Left ventricle myocardium inferior (tissue), 1 donor: ENCODE measurements around the gene TAF4B. TPM values are rescaled to one million over a fixed set of nuclear protein-coding genes. Genes with fewer than 3 reads are reported as not detected.

ENCODE experiments used
- DNase-seq: peaks from one replicate; pipeline ENCODE4 v3.0.0-alpha.2; 2020
- H3K27ac ChIP-seq: fragments of 200-600 bp; replicated peaks from 2 replicates; pipeline ENCODE4 v1.8.0; 2021
- H3K27me3 ChIP-seq: fragments of 200-600 bp; 2 replicates; pipeline ENCODE4 v1.8.0; 2021; ENCODE audit warnings: low read depth
- H3K36me3 ChIP-seq: fragments of 200-600 bp; 2 replicates; pipeline ENCODE4 v1.8.0; 2021
- H3K4me1 ChIP-seq: fragments of 200-600 bp; 2 replicates; pipeline ENCODE4 v1.8.0; 2021
- H3K4me3 ChIP-seq: fragments of 200-600 bp; 2 replicates; pipeline ENCODE4 v1.8.0; 2021; ENCODE audit warnings: mild to moderate bottlenecking, moderate library complexity
- H3K9me3 ChIP-seq: fragments of 200-600 bp; replicated peaks from 2 replicates; pipeline ENCODE4 v1.8.0; 2021
- intact Hi-C: fragments of 100-400 bp; cut with micrococcal nuclease; formaldehyde crosslinking; loops from one replicate; pipeline ENCODE4 v1.11.0; 2022
- total RNA-seq: library from RNA; stranded (reverse); fragmentation: NEBNext Ultra II Directional; extraction: Animal tissue kit (Norgen Biotek cat#: 25700); gene quantifications from one replicate; pipeline ENCODE4 v1.2.1, GENCODE V29; 2021
- TF ChIP-seq, protein P1 (sequence below): fragments of 200-600 bp; IDR thresholded peaks from 2 replicates; pipeline ENCODE4 v1.8.0; 2021; ENCODE audit warnings: antibody characterized with exemption, mild to moderate bottlenecking, borderline replicate concordance
- donor health status: DM: no; HTN: yes; CAD: no; lungs with severe emphysema.

Gene TAF4B
- total RNA-seq, 1 donor from 2014 or later = 1.1 TPM

DNA sequence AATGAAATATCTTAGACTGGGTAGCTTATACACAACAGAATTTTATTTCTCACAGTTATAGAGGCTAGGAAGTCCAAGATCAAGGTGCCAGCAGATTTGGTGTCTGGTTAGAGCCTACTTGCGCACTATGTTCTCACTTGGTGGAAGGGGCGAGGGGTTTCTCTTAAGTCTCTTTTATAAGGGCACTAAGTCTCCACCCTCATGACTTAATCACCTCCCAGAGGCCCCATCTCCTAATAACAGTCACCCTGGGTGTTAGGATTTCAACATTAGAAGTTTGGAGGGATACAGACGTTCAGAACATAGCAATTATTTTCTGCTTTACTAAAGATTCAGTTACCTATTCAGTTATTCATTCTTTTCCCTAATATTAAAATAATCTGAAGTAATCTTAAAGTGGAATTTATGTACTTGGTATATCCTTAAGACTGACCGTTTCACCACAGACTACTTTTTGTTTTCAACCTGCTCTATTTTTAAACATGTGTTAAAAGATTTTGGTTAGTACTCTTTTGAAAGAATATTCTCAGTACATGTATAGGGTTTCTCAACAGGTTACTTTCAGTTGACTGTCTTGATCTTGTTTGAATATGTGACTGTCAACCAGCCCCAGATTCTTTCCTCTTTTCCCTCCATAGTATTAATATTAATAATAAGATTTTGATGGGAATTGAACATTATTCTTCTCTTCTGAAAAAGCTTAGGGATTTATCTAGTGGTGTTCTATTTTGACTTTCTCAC is 130.0 kb downstream of the TAF4B start:
- intact Hi-C loops = no loop called here
- TF ChIP-seq, protein P1, sequence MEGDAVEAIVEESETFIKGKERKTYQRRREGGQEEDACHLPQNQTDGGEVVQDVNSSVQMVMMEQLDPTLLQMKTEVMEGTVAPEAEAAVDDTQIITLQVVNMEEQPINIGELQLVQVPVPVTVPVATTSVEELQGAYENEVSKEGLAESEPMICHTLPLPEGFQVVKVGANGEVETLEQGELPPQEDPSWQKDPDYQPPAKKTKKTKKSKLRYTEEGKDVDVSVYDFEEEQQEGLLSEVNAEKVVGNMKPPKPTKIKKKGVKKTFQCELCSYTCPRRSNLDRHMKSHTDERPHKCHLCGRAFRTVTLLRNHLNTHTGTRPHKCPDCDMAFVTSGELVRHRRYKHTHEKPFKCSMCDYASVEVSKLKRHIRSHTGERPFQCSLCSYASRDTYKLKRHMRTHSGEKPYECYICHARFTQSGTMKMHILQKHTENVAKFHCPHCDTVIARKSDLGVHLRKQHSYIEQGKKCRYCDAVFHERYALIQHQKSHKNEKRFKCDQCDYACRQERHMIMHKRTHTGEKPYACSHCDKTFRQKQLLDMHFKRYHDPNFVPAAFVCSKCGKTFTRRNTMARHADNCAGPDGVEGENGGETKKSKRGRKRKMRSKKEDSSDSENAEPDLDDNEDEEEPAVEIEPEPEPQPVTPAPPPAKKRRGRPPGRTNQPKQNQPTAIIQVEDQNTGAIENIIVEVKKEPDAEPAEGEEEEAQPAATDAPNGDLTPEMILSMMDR = no peak
- H3K36me3 ChIP-seq = peaks cover 7% of the 10 kb centered on the region
- H3K9me3 ChIP-seq = no peaks in the 10 kb centered on the region
- no peak for DNase-seq
- no peaks in the 10 kb centered on the region for H3K4me1 ChIP-seq
- H3K27me3 ChIP-seq = no peaks in the 10 kb centered on the region
- no peak overlapping the region for H3K27ac ChIP-seq
- H3K4me3 ChIP-seq = no peak overlapping the region

DNA sequence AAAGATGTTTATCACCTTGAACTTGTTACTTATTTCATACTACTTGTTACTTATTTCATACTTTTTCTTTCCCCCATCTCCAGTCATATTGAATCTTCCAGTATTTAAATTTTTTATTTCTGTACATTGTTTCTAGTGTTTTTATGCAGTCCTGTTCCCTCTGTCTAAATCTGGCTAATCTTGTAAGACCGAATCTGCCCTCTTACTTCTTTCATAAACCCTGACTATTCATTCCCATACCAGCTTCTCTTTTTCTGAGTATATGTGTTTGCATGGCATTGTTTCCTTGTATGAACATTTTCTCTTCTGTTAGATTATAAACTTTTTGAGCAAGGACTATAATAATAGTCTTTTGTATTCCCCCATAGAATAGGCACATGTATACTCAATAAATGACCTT is 131.7 kb downstream of the TAF4B start:
- Histone ChIP-seq H3K36me3 (peaks cover 7% of the 10 kb centered on the region), H3K27ac (no peak overlapping the region), H3K27me3 (no peaks in the 10 kb centered on the region), H3K4me3 (no peak overlapping the region), H3K9me3 (no peaks in the 10 kb centered on the region), H3K4me1 (no peaks in the 10 kb centered on the region)
- DNase-seq = no peak
- intact Hi-C loops = no loop called here
- TF ChIP-seq, protein P1 = no peak

DNA sequence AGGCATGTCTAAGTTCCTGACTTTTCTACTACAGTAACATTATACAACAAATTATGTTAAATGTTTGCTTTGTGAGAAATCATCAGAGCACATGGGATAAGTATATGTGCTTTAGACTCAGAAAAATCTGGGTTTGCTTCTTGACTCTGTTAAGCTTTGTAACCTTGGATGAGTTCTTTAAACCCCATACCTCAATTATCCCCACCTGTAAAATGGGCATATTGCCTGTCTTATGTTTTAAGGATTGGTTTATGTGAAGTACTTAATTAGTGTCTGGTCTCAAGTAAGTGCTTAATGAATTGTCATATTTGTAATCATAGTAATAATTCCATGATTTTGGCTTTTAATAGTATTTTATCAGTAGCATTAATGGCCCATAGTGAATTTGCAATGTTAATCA is 135.8 kb downstream of the TAF4B start:
- H3K9me3 ChIP-seq = no peaks in the 10 kb centered on the region
- no peaks in the 10 kb centered on the region for H3K27me3 ChIP-seq
- TF ChIP-seq, protein P1 = no peak
- H3K4me1 ChIP-seq = no peaks in the 10 kb centered on the region
- no peak for DNase-seq
- H3K27ac ChIP-seq = no peak overlapping the region
- no peak overlapping the region for H3K4me3 ChIP-seq
- intact Hi-C loops = no loop called here
- peaks cover 7% of the 10 kb centered on the region for H3K36me3 ChIP-seq

DNA sequence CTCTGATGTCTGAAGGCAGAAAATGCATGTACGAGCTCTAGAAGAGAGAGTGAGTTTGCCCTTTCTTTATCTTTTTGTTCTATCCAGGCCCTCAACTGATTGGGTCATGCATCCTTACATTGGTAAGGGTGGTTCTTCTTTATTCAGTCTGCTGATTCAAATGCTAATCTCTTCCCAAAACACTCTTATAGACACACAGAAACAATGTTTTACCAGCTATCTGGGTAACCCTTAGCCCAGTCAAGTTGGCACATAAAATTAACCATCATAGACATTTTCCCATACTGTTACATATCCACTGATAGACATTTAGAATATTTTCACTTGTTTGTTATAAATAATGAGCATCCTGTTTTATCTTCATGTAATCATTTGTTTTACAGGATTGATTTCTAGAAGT is 141.2 kb downstream of the TAF4B start:
- H3K9me3 ChIP-seq = no peaks in the 10 kb centered on the region
- peaks cover 4% of the 10 kb centered on the region for H3K36me3 ChIP-seq
- no peak overlapping the region for H3K4me3 ChIP-seq
- intact Hi-C loops = no loop called here
- H3K27me3 ChIP-seq = no peaks in the 10 kb centered on the region
- H3K27ac ChIP-seq = no peak overlapping the region
- H3K4me1 ChIP-seq = no peaks in the 10 kb centered on the region
- no peak for DNase-seq
- TF ChIP-seq, protein P1 = no peak

DNA sequence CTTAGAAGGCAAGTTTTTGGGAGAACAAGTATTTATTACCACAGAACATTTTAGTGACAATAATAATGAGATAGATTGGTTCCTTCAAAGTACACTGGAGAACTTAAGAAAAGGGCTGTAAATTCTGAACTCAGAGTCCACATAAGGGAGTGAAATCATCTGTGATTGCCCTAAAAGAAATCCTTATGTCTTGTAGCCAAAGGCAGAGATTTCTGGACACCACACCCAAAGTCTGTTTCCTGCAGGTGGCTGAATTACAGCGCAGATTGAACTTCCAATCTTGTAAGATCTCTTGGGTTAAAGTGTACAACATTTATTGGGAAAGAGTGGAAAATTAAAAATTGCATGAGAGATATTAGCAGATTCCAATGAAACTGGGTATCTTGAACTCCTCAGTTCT is 143.8 kb downstream of the TAF4B start:
- DNase-seq = no peak
- Histone ChIP-seq H3K4me3 (no peak overlapping the region), H3K9me3 (no peaks in the 10 kb centered on the region), H3K27ac (no peak overlapping the region), H3K36me3 (peaks cover 4% of the 10 kb centered on the region), H3K4me1 (no peaks in the 10 kb centered on the region), H3K27me3 (no peaks in the 10 kb centered on the region)
- TF ChIP-seq, protein P1 = no peak
- intact Hi-C loops = no loop called here
